Ovary (tissue), 3 donors: ENCODE results near the gene THEMIS.
"Not testable (repeated sequence)": the region's sequence is repeated elsewhere in the genome, so short reads cannot be mapped to it uniquely, and the experiment has no call there.

Source experiments
- CTCF ChIP-seq, 3 donors: fragments of 450-650 bp in 2 of 3; fragments of 200-600 bp in 1 of 3; IDR thresholded peaks; one replicate each; pipeline versions ENCODE4 v1.5.1 to v1.8.0; 2016 to 2022; ENCODE audit warnings: antibody characterized with exemption in 3 of 3, mild to moderate bottlenecking in 1 of 3
- EP300 ChIP-seq: sonication (generic); formaldehyde crosslinking; IDR thresholded peaks from one replicate; pipeline ENCODE4 v1.6.1; 2017; ENCODE audit warnings: antibody characterized with exemption
- POLR2A ChIP-seq: fragments of 450-650 bp; IDR thresholded peaks from one replicate; pipeline ENCODE4 v1.6.1; 2017; ENCODE audit warnings: antibody characterized with exemption, mild to moderate bottlenecking, moderate library complexity
- donor health status: DM: no; HTN: no; CAD: no.

DNA sequence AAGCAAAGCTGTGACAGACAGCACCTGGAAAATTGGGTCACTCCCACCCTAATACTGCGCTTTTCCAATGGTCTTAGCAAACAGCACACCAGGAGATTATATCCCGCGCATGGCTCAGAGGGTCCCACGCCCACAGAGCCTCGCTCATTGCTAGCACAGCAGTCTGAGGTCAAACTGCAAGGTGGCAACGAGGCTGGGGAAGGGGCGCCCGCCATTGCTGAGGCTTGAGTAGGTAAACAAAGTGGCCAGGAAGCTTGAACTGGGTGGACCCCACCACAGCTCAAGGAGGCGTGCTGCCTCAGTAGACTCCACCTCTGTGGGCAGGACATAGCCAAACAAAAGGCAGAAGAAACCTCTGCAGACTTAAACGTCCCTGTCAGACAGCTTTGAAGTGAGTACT, 25.6 kb upstream of the THEMIS start:
- not testable (repeated sequence) for TF ChIP-seq CTCF (IDR thresholded peaks at IDR 0.05); EP300; POLR2A
